HG02970 (cell line): ENCODE measurements around the gene CBLC.

Experiments
- ATAC-seq: cut with Tn5 transposase; IDR thresholded peaks from one replicate; pipeline ENCODE4 v1.9.1; 2021; ENCODE audit warnings: mild to moderate bottlenecking, moderate library complexity, moderate number of reproducible peaks; ENCODE audit not compliant: unreplicated experiment, low FRiP score

Gene CBLC

GRCh38 chr19:44847144-44848035 lies 69.7 kb downstream of the CBLC start:
- no peak for ATAC-seq

- no peak for ATAC-seq
Measured at GRCh38 chr19:44848036-44848811, 70.5 kb downstream of the CBLC start.

GRCh38 chr19:44848812-44849447 lies 71.2 kb downstream of the CBLC start:
- ATAC-seq = no peak
